Upper lobe of left lung (tissue), 4 donors: ENCODE data around the gene PTPRD.

Experiments used
- EP300 ChIP-seq, 4 donors: sonication (generic); formaldehyde crosslinking; IDR thresholded peaks; one replicate each; pipeline ENCODE4 v1.5.1; 2017; ENCODE audit warnings: antibody characterized with exemption in 4 of 4, control low read depth in 2 of 4
- TF ChIP-seq, protein P1 (sequence below), 6 experiments: fragments of 450-650 bp in 4 of 6; fragments of 200-600 bp in 2 of 6; sonication (generic) in 2 of 6; IDR thresholded peaks; one replicate each; pipeline ENCODE4 v1.5.1; 2016 to 2019; ENCODE audit warnings: antibody characterized with exemption in 6 of 6

DNA sequence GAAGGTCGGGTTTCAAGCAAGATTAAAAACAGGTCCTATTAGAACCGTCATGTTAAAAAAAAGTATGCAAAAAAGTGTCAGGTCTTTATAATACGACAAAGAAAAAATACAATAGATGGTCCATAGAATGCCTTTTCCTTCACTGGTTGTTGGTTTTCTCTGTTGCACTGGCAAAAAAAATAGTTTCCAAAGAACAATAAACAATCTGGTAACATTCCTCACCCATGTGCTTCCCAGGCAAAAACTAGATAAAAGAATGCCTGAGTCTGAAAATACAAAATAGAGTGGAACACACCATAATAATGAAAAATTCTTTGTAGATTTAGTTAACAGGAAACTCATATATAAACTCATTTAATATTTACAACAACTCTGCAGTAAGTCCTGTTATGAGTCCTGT lies 2223.3 kb downstream of the PTPRD start:
- TF ChIP-seq, protein P1, sequence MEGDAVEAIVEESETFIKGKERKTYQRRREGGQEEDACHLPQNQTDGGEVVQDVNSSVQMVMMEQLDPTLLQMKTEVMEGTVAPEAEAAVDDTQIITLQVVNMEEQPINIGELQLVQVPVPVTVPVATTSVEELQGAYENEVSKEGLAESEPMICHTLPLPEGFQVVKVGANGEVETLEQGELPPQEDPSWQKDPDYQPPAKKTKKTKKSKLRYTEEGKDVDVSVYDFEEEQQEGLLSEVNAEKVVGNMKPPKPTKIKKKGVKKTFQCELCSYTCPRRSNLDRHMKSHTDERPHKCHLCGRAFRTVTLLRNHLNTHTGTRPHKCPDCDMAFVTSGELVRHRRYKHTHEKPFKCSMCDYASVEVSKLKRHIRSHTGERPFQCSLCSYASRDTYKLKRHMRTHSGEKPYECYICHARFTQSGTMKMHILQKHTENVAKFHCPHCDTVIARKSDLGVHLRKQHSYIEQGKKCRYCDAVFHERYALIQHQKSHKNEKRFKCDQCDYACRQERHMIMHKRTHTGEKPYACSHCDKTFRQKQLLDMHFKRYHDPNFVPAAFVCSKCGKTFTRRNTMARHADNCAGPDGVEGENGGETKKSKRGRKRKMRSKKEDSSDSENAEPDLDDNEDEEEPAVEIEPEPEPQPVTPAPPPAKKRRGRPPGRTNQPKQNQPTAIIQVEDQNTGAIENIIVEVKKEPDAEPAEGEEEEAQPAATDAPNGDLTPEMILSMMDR (IDR thresholded peaks at IDR 0.05) = no peak
- TF ChIP-seq EP300 (IDR thresholded peaks at IDR 0.05) = no peak
